ENCODE results near the gene MLLT11. TPM values are rescaled to one million over a fixed set of nuclear protein-coding genes. Genes with fewer than 3 reads are reported as not detected.
A peak's percentile ranks its signal among the peaks of the same experiment; 100 is the strongest.

Gene MLLT11
- total RNA-seq, 1 experiment from 2014 or later = 5.0 TPM

DNA sequence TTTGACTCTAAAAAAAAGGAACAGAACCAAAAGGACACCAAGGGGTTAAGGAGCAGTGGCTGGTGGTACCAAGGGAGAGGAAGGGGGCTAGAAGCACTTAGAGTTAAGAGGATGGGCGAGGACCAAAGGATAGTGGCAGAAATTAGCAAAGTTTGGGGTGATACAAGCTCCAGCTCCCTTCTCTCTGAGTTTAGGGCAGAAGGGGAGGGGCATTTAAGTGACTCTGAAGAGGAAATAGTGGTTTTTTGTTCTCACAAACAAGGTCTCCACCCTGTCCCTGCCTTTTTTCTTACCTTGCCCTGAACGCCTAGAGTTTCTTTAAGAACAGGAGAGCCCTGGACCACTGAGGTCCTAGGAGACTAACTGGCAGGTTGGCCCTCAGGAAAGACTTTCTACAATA, 4.0 kb upstream of the MLLT11 start:
- H3K9me3 ChIP-seq (ENCODE audit: control insufficient read depth, insufficient read depth, low read depth, low read length) = no peaks in the 10 kb centered on the region
- intact Hi-C loops (cut with micrococcal nuclease; ENCODE audit: unreplicated experiment) = no loop called here
- ChIA-PET POLR2A (no interaction called here), CTCF (no interaction called here)
- no peaks in the 10 kb centered on the region for H3K27me3 ChIP-seq (ENCODE audit: control insufficient read depth, insufficient read depth, low read length)
- H3K4me1 ChIP-seq (ENCODE audit: control insufficient read depth, insufficient read depth, low read length) = peaks cover 21% of the 10 kb centered on the region
- in situ Hi-C loops (cut with HindIII; ENCODE audit: low pct_unique_long_range_greater_than_20kb, low sequenced_read_pairs) = no loop called here
- peaks cover 21% of the 10 kb centered on the region for H3K36me3 ChIP-seq (ENCODE audit: control insufficient read depth, insufficient read depth, low read length)
- H3K27ac ChIP-seq (ENCODE audit: low read length) = peak overlapping the region; percentile 45; the same call in 1 of the 2 replicates
- ATAC-seq (no peak), DNase-seq (ENCODE audit: low read depth, low spot score) (no peak)
- TF ChIP-seq TCF7L2 (IDR thresholded peaks at IDR 0.05; ENCODE audit: low read depth, low read length) = no peak
- no peak for TF ChIP-seq POLR2AphosphoS5 (IDR thresholded peaks at IDR 0.05; ENCODE audit: low read depth, low read length)
- TF ChIP-seq, protein P1, sequence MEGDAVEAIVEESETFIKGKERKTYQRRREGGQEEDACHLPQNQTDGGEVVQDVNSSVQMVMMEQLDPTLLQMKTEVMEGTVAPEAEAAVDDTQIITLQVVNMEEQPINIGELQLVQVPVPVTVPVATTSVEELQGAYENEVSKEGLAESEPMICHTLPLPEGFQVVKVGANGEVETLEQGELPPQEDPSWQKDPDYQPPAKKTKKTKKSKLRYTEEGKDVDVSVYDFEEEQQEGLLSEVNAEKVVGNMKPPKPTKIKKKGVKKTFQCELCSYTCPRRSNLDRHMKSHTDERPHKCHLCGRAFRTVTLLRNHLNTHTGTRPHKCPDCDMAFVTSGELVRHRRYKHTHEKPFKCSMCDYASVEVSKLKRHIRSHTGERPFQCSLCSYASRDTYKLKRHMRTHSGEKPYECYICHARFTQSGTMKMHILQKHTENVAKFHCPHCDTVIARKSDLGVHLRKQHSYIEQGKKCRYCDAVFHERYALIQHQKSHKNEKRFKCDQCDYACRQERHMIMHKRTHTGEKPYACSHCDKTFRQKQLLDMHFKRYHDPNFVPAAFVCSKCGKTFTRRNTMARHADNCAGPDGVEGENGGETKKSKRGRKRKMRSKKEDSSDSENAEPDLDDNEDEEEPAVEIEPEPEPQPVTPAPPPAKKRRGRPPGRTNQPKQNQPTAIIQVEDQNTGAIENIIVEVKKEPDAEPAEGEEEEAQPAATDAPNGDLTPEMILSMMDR (IDR thresholded peaks at IDR 0.05) = no peak
- no peak for TF ChIP-seq SIN3A (IDR thresholded peaks at IDR 0.05; ENCODE audit: borderline replicate concordance, insufficient read depth, low read depth, low read length)
- TF ChIP-seq, protein P2, sequence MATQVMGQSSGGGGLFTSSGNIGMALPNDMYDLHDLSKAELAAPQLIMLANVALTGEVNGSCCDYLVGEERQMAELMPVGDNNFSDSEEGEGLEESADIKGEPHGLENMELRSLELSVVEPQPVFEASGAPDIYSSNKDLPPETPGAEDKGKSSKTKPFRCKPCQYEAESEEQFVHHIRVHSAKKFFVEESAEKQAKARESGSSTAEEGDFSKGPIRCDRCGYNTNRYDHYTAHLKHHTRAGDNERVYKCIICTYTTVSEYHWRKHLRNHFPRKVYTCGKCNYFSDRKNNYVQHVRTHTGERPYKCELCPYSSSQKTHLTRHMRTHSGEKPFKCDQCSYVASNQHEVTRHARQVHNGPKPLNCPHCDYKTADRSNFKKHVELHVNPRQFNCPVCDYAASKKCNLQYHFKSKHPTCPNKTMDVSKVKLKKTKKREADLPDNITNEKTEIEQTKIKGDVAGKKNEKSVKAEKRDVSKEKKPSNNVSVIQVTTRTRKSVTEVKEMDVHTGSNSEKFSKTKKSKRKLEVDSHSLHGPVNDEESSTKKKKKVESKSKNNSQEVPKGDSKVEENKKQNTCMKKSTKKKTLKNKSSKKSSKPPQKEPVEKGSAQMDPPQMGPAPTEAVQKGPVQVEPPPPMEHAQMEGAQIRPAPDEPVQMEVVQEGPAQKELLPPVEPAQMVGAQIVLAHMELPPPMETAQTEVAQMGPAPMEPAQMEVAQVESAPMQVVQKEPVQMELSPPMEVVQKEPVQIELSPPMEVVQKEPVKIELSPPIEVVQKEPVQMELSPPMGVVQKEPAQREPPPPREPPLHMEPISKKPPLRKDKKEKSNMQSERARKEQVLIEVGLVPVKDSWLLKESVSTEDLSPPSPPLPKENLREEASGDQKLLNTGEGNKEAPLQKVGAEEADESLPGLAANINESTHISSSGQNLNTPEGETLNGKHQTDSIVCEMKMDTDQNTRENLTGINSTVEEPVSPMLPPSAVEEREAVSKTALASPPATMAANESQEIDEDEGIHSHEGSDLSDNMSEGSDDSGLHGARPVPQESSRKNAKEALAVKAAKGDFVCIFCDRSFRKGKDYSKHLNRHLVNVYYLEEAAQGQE (IDR thresholded peaks at IDR 0.05; ENCODE audit: insufficient read depth in 1 of 2, low read depth in 2 of 2, low read length in 1 of 2) = no peak
- no peak overlapping the region for H3K4me3 ChIP-seq (ENCODE audit: low read depth in 2 of 2, low read length in 2 of 2)
- BruUV-seq (replicated peaks) = no TSS peak

DNA sequence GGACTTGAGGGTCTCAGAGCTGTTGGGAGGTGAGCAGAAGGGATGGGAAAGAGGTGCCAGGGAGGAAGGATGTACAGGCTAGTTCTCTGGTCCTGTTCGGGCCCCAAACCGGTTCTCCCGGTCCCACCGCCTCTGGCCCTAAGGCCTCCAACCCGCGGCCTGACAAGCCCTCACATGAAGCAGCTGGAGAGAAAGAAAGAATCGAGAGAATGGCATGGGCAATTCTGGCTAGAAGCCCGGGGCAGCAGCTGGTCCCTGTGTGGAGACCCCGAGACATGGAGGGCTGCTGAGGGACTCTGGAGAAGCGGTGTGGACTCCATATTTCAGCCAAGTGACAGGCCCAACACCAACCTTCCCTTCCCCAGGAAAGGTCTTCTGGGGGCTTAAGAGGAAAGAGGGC, 1.5 kb upstream of the MLLT11 start:
- peak overlapping the region; percentile 94 to 99 for H3K4me3 ChIP-seq (ENCODE audit: low read depth in 2 of 2, low read length in 2 of 2)
- H3K27me3 ChIP-seq (ENCODE audit: control insufficient read depth, insufficient read depth, low read length) = no peaks in the 10 kb centered on the region
- intact Hi-C loops (cut with micrococcal nuclease; ENCODE audit: unreplicated experiment) = no loop called here
- ChIA-PET CTCF (no interaction called here), POLR2A (interaction anchor here (0.5 kb wide), 2 partner anchors 16 to 703 kb away, joined by 5 to 7 read pairs; no protein-coding TSS in a partner anchor)
- H3K4me1 ChIP-seq (ENCODE audit: control insufficient read depth, insufficient read depth, low read length) = peaks cover 21% of the 10 kb centered on the region
- TF ChIP-seq SIN3A (IDR thresholded peaks at IDR 0.05; ENCODE audit: borderline replicate concordance, insufficient read depth, low read depth, low read length) = no peak
- TF ChIP-seq, protein P2 (IDR thresholded peaks at IDR 0.05; ENCODE audit: insufficient read depth in 1 of 2, low read depth in 2 of 2, low read length in 1 of 2) = no peak
- TF ChIP-seq POLR2AphosphoS5 (IDR thresholded peaks at IDR 0.05; ENCODE audit: low read depth, low read length) = no peak
- TF ChIP-seq TCF7L2 (IDR thresholded peaks at IDR 0.05; ENCODE audit: low read depth, low read length) = no peak
- TF ChIP-seq, protein P1 (IDR thresholded peaks at IDR 0.05) = no peak
- H3K36me3 ChIP-seq (ENCODE audit: control insufficient read depth, insufficient read depth, low read length) = peaks cover 12% of the 10 kb centered on the region
- TSS peak; percentile 78 for BruUV-seq (replicated peaks)
- in situ Hi-C loops (cut with HindIII; ENCODE audit: low pct_unique_long_range_greater_than_20kb, low sequenced_read_pairs) = no loop called here
- H3K27ac ChIP-seq (ENCODE audit: low read length) = peak overlapping the region; percentile 97
- H3K9me3 ChIP-seq (ENCODE audit: control insufficient read depth, insufficient read depth, low read depth, low read length) = no peaks in the 10 kb centered on the region
- DNase-seq (ENCODE audit: low read depth, low spot score) = no peak
- ATAC-seq = no peak
